Spinal cord (tissue), 10 donors: ENCODE results near the gene PITHD1. TPM values are rescaled to one million over a fixed set of nuclear protein-coding genes. Genes with fewer than 3 reads are reported as not detected.

Experiments
- DNase-seq, 6 donors: peaks; one replicate each; pipeline versions ENCODE4 v3.0.0 to v3.0.0-alpha.2; 2013 to 2015; ENCODE audit warnings: low spot score in 6 of 6, low read depth in 4 of 6
- H3K27ac ChIP-seq: one replicate; pipeline ENCODE4 v1.5.1; 2013; ENCODE audit warnings: low read depth, low read length, control low read depth
- H3K27me3 ChIP-seq: one replicate; pipeline ENCODE4 v1.6.1; 2013; ENCODE audit warnings: low read length; ENCODE audit not compliant: control insufficient read depth, insufficient read depth
- H3K36me3 ChIP-seq: one replicate; pipeline ENCODE4 v1.6.1; 2013; ENCODE audit warnings: low read length; ENCODE audit not compliant: control insufficient read depth, insufficient read depth
- H3K4me1 ChIP-seq: one replicate; pipeline ENCODE4 v1.6.1; 2013; ENCODE audit warnings: low read length; ENCODE audit not compliant: control insufficient read depth, insufficient read depth
- H3K4me3 ChIP-seq: one replicate; pipeline ENCODE4 v1.5.1; 2013; ENCODE audit warnings: low read depth, low read length, control low read depth
- H3K9me3 ChIP-seq: one replicate; pipeline ENCODE4 v1.6.1; 2013; ENCODE audit warnings: low read length; ENCODE audit not compliant: control insufficient read depth, insufficient read depth
- WGBS: methylation state at CpG from one replicate; pipeline ENCODE4 v1.1.5; 2013; ENCODE audit warnings: missing lambda C conversion rate; ENCODE audit not compliant: insufficient coverage; 5-methylcytosine and 5-hydroxymethylcytosine counted together
- polyA plus RNA-seq, 2 donors: library from polyadenylated mRNA; unstranded; fragments of 120-200 nt; gene quantifications; one replicate each; pipeline ENCODE4 v1.2.1, GENCODE V29; 2013; ENCODE audit not compliant: insufficient read length in 2 of 2
- total RNA-seq, 2 donors: library from RNA; depleted of rRNA in 1 of 2; stranded (reverse); fragments of 120-200 nt in 1 of 2; fragments of >200 nt in 1 of 2; gene quantifications; one replicate each; pipeline versions ENCODE4 v1.2.3 to v1.2.4, GENCODE V29; 2013 to 2014
- donor health status: healthy.

The PITHD1 gene
- total and polyA plus RNA-seq, 4 donors: 86.3 to 137 (median 117) TPM

DNA sequence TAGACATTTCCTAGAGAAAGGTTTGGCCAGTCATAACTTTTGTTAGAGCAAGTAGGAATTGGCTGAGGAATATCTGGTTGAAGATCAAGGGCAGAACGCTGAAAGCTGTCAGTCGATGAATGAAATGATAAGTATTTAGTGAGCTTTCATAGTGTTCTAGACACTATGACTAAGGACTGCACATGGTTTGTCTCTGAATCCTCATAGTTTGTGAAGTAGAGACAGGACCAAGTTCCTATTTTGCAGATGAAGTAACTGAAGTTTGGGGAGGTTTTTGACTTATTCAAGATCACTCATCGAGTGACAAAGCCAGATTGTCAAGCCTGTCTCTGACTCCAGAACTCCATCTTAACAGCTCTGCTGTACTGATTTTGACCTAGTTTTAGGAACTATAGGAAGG lies 30.2 kb upstream of the PITHD1 start:
- Histone ChIP-seq H3K36me3 (peaks cover 33% of the 10 kb centered on the region), H3K9me3 (no peaks in the 10 kb centered on the region), H3K27me3 (no peaks in the 10 kb centered on the region), H3K27ac (no peak overlapping the region), H3K4me1 (peaks cover 10% of the 10 kb centered on the region), H3K4me3 (no peak overlapping the region)
- WGBS: 90% methylated on average over 2 of the region's 3 CpGs
- no peak for DNase-seq

DNA sequence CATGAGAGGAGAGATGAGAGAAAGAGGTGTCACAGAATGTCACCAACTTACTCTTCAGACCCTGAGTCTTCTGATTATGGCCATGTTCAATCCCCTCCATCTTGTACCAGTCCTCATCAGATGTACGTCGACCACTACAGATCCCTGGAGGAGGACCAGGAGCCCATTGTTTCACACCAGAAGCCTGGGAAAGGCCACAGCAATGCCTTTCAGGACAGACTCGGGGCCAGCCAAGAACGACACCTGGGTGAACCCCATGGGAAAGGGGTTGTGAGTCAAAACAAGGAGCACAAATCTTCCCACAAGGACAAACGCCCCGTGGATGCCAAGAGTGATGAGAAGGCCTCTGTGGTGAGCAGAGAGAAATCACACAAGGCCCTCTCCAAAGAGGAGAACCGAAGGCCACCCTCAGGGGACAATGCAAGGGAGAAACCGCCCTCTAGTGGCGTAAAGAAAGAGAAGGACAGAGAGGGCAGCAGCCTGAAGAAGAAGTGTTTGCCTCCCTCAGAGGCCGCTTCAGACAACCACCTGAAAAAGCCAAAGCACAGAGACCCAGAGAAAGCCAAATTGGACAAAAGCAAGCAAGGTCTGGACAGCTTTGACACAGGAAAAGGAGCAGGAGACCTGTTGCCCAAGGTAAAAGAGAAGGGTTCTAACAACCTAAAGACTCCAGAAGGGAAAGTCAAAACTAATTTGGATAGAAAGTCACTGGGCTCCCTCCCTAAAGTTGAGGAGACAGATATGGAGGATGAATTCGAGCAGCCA lies 27.0 kb upstream of the PITHD1 start:
- 84% methylated on average over 8 of the region's 11 CpGs for WGBS
- peak in 2 of 6 donors; percentile 24 to 37 for DNase-seq
- Histone ChIP-seq H3K9me3 (no peaks in the 10 kb centered on the region), H3K4me3 (no peak overlapping the region), H3K27ac (no peak overlapping the region), H3K4me1 (no peaks in the 10 kb centered on the region), H3K27me3 (no peaks in the 10 kb centered on the region), H3K36me3 (peaks cover 60% of the 10 kb centered on the region)

DNA sequence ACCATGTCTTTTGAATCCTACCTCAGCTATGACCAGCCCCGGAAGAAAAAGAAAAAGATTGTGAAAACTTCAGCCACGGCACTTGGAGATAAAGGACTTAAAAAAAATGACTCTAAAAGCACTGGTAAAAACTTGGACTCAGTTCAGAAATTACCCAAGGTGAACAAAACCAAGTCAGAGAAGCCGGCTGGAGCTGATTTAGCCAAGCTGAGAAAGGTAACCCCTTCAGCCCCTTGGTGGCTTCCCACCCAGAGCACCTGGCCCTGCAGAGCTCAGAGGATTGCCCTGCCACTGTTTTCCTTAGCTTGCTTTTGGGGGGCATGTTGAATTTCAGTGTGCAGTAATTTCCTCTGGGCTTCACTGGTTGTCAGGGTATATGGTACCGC lies 26.4 kb upstream of the PITHD1 start:
- peaks cover 66% of the 10 kb centered on the region for H3K36me3 ChIP-seq
- H3K27ac ChIP-seq: no peak overlapping the region
- no peaks in the 10 kb centered on the region for H3K27me3 ChIP-seq
- WGBS: 79% methylated on average over 3 of the region's 4 CpGs
- no peaks in the 10 kb centered on the region for H3K9me3 ChIP-seq
- no peaks in the 10 kb centered on the region for H3K4me1 ChIP-seq
- no peak overlapping the region for H3K4me3 ChIP-seq
- DNase-seq: no peak

DNA sequence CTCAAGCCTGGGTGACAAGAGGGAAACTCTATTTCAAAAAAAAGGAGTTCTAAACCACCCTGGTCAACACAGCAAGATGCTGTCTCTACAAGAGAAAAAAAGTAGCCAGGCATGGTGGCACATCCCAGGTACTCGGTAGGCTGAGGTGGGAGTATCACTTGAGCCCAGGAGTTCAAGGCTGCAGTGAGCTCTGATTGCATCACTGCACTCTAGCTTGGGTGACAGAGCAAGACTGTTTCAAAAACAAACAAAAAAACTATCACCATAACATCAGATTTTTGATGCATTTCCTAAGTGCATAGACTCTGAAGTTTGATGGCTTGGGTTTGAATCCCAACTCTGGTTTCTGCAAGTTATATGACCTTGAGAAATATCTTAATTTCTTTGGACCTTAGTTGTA lies 25.3 kb upstream of the PITHD1 start:
- WGBS: no CpG with 5 or more reads among the region's 1 CpG
- Histone ChIP-seq H3K4me1 (no peaks in the 10 kb centered on the region), H3K36me3 (peaks cover 77% of the 10 kb centered on the region), H3K27me3 (no peaks in the 10 kb centered on the region), H3K27ac (no peak overlapping the region), H3K4me3 (no peak overlapping the region), H3K9me3 (no peaks in the 10 kb centered on the region)
- no peak for DNase-seq

DNA sequence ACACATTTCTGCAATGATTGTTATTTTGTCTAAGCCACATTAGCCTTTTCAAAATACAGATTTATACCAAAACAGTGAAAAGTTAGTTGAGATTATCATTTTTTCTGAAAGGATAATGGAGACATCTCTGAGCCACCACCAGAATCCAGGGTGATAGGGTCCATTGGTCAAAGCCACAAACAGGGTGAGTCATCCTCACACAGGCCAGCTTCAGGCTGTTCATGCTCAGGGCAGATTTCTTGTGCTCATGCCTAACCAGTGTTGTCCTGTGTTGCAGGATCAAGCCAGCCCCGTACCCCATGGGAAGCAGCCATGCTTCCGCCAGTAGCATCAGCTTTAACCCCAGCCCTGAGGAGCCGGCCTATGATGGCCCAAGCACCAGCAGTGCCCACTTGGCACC lies 21.5 kb upstream of the PITHD1 start:
- DNase-seq: no peak
- H3K4me1 ChIP-seq: peaks cover 18% of the 10 kb centered on the region
- 96% methylated on average over 3 of the region's 3 CpGs for WGBS
- H3K27ac ChIP-seq: no peak overlapping the region
- H3K9me3 ChIP-seq: no peaks in the 10 kb centered on the region
- no peak overlapping the region for H3K4me3 ChIP-seq
- no peaks in the 10 kb centered on the region for H3K27me3 ChIP-seq
- H3K36me3 ChIP-seq: peaks cover 89% of the 10 kb centered on the region

DNA sequence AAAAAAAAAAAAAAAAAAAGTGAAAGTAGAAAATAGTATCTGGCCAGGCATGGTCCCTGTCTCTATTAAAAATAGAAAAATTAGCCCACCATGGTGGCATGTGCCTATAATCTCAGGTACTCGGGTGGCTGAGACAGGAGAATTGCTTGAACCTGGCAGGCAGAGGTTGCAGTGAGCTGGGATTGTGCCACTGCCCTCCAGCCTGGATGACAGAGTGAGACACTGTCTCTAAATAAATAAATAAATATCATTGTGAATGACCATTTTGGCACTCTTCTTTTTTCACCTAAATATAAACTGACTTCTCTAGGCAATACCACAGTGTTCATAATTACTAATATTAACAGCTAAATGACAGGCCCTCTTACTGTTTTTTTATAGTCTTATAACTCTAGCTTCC lies 20.4 kb upstream of the PITHD1 start:
- Histone ChIP-seq H3K4me1 (peaks cover 18% of the 10 kb centered on the region), H3K27ac (no peak overlapping the region), H3K9me3 (no peaks in the 10 kb centered on the region), H3K27me3 (no peaks in the 10 kb centered on the region), H3K36me3 (peaks cover 83% of the 10 kb centered on the region), H3K4me3 (no peak overlapping the region)
- DNase-seq: no peak
- 80% methylated on average over 1 of the region's 1 CpG for WGBS

DNA sequence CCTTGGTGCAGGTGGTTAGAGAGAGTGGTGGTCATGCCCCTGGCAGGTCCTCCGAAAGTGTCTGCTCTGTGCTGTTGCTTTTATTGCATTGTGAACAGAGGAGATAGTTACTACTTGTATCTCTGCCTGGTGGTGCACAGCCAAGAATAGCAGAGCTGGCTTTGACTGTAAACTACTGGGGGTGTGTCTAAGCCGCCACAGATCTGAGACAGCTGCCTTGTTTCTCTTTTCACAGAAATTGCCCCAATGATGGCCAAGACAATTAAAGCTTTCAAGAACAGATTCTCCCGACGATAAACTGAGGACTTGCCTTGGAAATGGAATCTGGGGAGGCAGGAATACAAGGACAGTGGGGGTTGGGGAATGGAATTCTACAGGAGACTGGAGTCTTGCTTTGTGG lies 18.9 kb upstream of the PITHD1 start:
- Histone ChIP-seq H3K9me3 (no peaks in the 10 kb centered on the region), H3K27me3 (no peaks in the 10 kb centered on the region), H3K4me3 (no peak overlapping the region), H3K36me3 (peaks cover 77% of the 10 kb centered on the region), H3K27ac (peak overlapping the region; percentile 30), H3K4me1 (peaks cover 18% of the 10 kb centered on the region)
- peak in 3 of 6 donors; percentile 3 to 73 (median 60) for DNase-seq
- 33% methylated on average over 4 of the region's 4 CpGs for WGBS

DNA sequence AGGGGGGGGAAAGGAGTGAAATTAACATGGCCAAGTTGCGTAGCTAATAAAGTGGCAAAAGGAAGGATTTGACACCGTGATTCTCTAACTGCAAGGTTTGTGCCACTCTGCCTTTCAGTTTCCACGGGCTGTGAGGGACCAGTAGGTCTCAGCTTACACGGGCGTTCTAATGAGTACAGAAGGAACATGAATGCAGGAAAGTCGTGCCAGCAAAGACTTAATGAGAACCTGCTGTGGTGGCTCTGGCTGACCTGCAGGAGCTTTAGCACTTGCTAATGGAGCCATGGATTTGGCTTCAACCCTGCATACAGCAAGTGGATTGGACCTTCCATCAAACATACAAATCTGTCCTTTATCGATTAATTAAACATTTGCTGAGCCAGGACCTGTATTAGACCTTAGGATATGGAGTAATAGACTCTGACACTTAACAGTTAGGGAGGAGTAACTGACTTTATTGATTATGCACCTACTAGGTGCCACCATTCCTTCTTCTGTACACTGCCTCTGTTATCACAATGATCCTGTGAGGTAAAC lies 15.1 kb upstream of the PITHD1 start:
- DNase-seq: peak in 2 of 6 donors; percentile 5 to 18

DNA sequence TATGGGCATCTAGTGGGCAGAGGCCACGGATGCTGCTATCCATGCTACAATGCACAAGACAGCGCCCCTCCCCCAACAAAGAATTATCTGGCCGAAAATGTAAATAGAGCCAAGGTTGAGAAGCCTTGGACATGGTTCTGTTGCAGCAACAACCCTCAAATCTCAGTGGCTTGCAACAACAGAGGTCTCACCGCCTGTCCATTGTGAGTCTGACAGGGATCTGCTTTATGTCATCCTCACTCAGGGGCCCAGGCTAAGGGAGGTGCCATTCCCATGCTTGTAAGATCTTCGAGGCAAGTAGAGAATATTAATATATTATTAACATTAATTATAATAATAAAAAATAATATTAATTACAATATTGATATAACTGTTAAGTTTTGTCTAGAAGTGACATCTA lies 9.5 kb upstream of the PITHD1 start:
- H3K4me1 ChIP-seq: no peaks in the 10 kb centered on the region
- no peak overlapping the region for H3K4me3 ChIP-seq
- H3K27me3 ChIP-seq: no peaks in the 10 kb centered on the region
- H3K36me3 ChIP-seq: peaks cover 46% of the 10 kb centered on the region
- no peak overlapping the region for H3K27ac ChIP-seq
- no peaks in the 10 kb centered on the region for H3K9me3 ChIP-seq
- WGBS: no CpG with 5 or more reads among the region's 5 CpGs
- DNase-seq: no peak

More for the DNA sequence above, 15.1 kb upstream of the PITHD1 start:
- Histone ChIP-seq H3K4me1 (peaks cover 18% of the 10 kb centered on the region), H3K9me3 (no peaks in the 10 kb centered on the region), H3K27ac (no peak overlapping the region), H3K27me3 (no peaks in the 10 kb centered on the region), H3K4me3 (no peak overlapping the region), H3K36me3 (peaks cover 65% of the 10 kb centered on the region)
- WGBS: 74% methylated on average over 6 of the region's 7 CpGs
